Smooth muscle cell (in vitro differentiated cells): Measurements from ENCODE around the gene CDKN1A. TPM values are rescaled to one million over a fixed set of nuclear protein-coding genes. Genes with fewer than 3 reads are reported as not detected.

Source experiments
- DNase-seq: peaks from one replicate; lab custom pipeline; 2025; ENCODE audit not compliant: unreplicated experiment; lab: John Stamatoyannopoulos, UW
- H2AFZ ChIP-seq: fragments of 200-600 bp; sonication (generic); 2 replicates; pipeline ENCODE4 v1.6.0; 2016; ENCODE audit warnings: antibody characterized with exemption, low read depth, mild to moderate bottlenecking
- H3F3A ChIP-seq: fragments of 200-600 bp; sonication (generic); 2 replicates; pipeline ENCODE4 v1.6.0; 2017; ENCODE audit warnings: antibody characterized with exemption, low read depth
- H3K27ac ChIP-seq: fragments of 200-600 bp; sonication (generic); 2 replicates; pipeline ENCODE4 v1.5.1; 2016; ENCODE audit warnings: low read depth, mild to moderate bottlenecking
- H3K27me3 ChIP-seq: fragments of 200-600 bp; sonication (generic); 2 replicates; pipeline ENCODE4 v1.6.1; 2016; ENCODE audit warnings: low read depth, mild to moderate bottlenecking
- H3K36me3 ChIP-seq: fragments of 200-600 bp; sonication (generic); 2 replicates; pipeline ENCODE4 v1.5.1; 2016; ENCODE audit warnings: low read depth
- H3K4me1 ChIP-seq: fragments of 200-600 bp; sonication (generic); 2 replicates; pipeline ENCODE4 v1.5.1; 2016; ENCODE audit warnings: low read depth
- H3K4me2 ChIP-seq: fragments of 200-600 bp; sonication (generic); 2 replicates; pipeline ENCODE4 v1.6.0; 2016; ENCODE audit warnings: mild to moderate bottlenecking
- H3K4me3 ChIP-seq: fragments of 200-600 bp; sonication (generic); 2 replicates; pipeline ENCODE4 v1.5.1; 2016; ENCODE audit warnings: mild to moderate bottlenecking
- H3K79me2 ChIP-seq: fragments of 200-600 bp; sonication (generic); 2 replicates; pipeline ENCODE4 v1.6.0; 2016; ENCODE audit warnings: low read depth, mild to moderate bottlenecking
- H3K9ac ChIP-seq: fragments of 200-600 bp; sonication (generic); 2 replicates; pipeline ENCODE4 v1.6.0; 2016; ENCODE audit warnings: low read depth
- H3K9me3 ChIP-seq: fragments of 200-600 bp; sonication (generic); replicated peaks from 2 replicates; pipeline ENCODE4 v1.5.1; 2016; ENCODE audit warnings: low read depth
- H4K20me1 ChIP-seq: fragments of 200-600 bp; sonication (generic); 2 replicates; pipeline ENCODE4 v1.6.0; 2016; ENCODE audit warnings: low read depth
- WGBS: methylation state at CpG from one replicate; pipeline ENCODE4 v1.1.7; 2016; ENCODE audit warnings: low lambda C conversion rate; 5-methylcytosine and 5-hydroxymethylcytosine counted together
- polyA plus RNA-seq: library from polyadenylated mRNA; unstranded; fragments of >200 nt; fragmentation: Nextera tagmentation; extraction: Ambion mirVana; gene quantifications from 2 replicates; pipeline ENCODE4 v1.2.1, GENCODE V29; 2016
- total RNA-seq: library from RNA; depleted of rRNA; stranded (reverse); fragments of >200 nt; gene quantifications from 2 replicates; pipeline ENCODE4 v1.2.3, GENCODE V29; 2014
- TF ChIP-seq, protein P1 (sequence below): fragments of 200-600 bp; sonication (generic); IDR thresholded peaks from 2 replicates; pipeline ENCODE4 v1.5.1; 2017; ENCODE audit warnings: borderline replicate concordance, mild to moderate bottlenecking, antibody characterized with exemption; ENCODE audit not compliant: insufficient read depth, poor library complexity, severe bottlenecking

The CDKN1A gene
- total and polyA plus RNA-seq, 2 experiments from 2014 or later: 859 to 1,633 TPM

DNA sequence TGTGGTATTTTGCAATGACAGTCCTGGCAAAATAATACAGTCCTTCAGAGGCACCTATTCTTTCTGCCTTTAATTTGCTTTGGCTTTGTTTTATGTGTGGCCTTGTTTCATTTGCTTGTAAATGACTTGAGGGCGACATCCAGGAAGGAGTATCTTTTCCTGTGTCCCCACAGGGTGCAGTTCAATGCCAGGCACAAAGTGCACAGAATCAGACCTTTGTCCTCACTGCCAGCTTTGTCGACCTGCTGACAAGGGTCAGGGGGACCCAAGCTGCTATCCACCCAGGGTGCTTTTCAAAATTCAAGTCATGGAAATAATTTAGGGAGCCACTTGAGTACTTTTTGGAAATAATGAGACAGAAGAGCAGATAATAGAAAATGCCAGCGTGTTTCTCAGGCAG is 37.0 kb upstream of the CDKN1A start:
- Histone ChIP-seq H3K9ac (no peak overlapping the region), H4K20me1 (no peaks in the 10 kb centered on the region), H3K27me3 (no peaks in the 10 kb centered on the region), H3K9me3 (no peaks in the 10 kb centered on the region), H3K79me2 (no peaks in the 10 kb centered on the region), H3K4me1 (peaks cover 3% of the 10 kb centered on the region), H3F3A (no peaks in the 10 kb centered on the region), H2AFZ (no peak overlapping the region), H3K36me3 (no peaks in the 10 kb centered on the region), H3K27ac (no peak overlapping the region), H3K4me3 (no peak overlapping the region), H3K4me2 (no peak overlapping the region)
- 90% methylated on average over 3 of the region's 3 CpGs for WGBS
- TF ChIP-seq, protein P1, sequence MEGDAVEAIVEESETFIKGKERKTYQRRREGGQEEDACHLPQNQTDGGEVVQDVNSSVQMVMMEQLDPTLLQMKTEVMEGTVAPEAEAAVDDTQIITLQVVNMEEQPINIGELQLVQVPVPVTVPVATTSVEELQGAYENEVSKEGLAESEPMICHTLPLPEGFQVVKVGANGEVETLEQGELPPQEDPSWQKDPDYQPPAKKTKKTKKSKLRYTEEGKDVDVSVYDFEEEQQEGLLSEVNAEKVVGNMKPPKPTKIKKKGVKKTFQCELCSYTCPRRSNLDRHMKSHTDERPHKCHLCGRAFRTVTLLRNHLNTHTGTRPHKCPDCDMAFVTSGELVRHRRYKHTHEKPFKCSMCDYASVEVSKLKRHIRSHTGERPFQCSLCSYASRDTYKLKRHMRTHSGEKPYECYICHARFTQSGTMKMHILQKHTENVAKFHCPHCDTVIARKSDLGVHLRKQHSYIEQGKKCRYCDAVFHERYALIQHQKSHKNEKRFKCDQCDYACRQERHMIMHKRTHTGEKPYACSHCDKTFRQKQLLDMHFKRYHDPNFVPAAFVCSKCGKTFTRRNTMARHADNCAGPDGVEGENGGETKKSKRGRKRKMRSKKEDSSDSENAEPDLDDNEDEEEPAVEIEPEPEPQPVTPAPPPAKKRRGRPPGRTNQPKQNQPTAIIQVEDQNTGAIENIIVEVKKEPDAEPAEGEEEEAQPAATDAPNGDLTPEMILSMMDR: no peak
- DNase-seq: no peak

DNA sequence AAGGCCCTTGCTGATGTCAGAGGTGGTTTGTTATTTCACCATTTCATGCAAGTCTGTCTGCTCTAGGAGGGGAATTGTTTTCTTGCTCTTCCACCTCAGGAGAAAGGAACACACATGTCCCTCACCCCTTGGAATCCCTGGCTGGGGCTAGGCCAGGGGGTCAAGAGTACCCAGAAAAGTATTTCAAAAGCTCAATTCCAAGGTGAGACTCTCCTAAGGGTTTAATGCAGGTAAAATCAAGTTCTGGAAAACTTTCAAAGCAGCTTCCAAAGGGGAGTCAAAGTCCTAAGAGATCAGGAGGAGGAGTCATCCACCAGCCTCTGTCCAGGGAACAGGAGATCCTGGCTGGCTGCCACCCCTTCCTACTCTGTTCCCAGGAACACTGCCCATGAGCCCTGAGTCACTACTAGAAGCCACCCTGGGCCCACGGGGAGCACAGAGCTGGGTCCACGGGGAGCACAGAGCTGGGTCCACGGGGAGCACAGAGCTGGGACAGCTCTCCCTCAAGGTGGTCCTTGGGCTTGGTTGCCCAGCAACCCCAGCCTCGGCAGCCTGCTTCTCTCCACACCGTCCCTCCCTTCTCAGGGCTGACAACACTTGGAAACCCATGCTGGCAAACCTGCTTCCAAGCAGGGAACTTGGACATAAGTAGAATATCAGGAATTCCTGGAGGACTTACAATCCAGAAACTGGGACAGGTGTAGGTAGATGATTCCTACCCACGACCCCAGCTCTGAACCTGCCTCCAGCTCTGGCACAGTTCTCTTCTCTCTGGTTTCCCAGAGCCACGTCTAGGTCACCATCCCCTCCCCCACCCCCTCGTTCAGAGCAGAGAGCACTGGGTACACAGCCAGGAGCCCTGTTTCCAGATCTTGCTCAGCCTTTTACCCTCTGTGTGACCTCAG is 35.3 kb upstream of the CDKN1A start:
- Histone ChIP-seq H3K27ac (no peak overlapping the region), H3K79me2 (no peaks in the 10 kb centered on the region), H3K27me3 (no peaks in the 10 kb centered on the region), H2AFZ (no peak overlapping the region), H3K4me3 (no peak overlapping the region), H3F3A (no peaks in the 10 kb centered on the region), H3K36me3 (no peaks in the 10 kb centered on the region), H3K9ac (no peak overlapping the region), H3K4me1 (peaks cover 3% of the 10 kb centered on the region), H4K20me1 (no peaks in the 10 kb centered on the region), H3K9me3 (no peaks in the 10 kb centered on the region), H3K4me2 (no peak overlapping the region)
- DNase-seq: peak; percentile 22
- 57% methylated on average over 8 of the region's 8 CpGs for WGBS
- TF ChIP-seq, protein P1: no peak

DNA sequence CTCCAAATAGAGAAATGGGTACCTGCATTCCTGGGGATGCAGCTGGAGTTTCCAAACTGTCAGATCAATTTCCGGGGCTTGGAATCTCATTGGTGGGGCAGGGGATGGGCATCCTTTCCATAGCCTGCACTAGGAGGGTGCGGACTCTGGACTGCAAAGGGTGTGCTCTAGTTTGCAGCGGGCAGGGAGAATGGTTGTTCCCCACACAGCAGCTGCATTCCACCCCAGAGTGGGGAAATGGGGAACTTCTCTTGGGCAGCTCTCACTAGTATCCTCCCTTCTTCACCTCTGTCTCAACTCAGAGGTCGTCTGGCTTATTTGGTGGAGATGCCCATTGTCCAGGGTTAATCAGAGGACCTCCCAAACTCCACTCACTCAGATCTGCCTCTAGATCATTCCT is 34.5 kb upstream of the CDKN1A start:
- 94% methylated on average over 4 of the region's 4 CpGs for WGBS
- Histone ChIP-seq H3F3A (no peaks in the 10 kb centered on the region), H3K27ac (peak overlapping the region; percentile 28), H2AFZ (no peak overlapping the region), H3K27me3 (no peaks in the 10 kb centered on the region), H3K9ac (no peak overlapping the region), H4K20me1 (no peaks in the 10 kb centered on the region), H3K9me3 (no peaks in the 10 kb centered on the region), H3K4me3 (no peak overlapping the region), H3K4me1 (peaks cover 3% of the 10 kb centered on the region), H3K4me2 (no peak overlapping the region), H3K36me3 (no peaks in the 10 kb centered on the region), H3K79me2 (no peaks in the 10 kb centered on the region)
- TF ChIP-seq, protein P1: no peak
- no peak for DNase-seq
